SK-N-SH (cell line): ENCODE measurements around the gene ZNF442.
"Not testable (repeated sequence)": the region's sequence is repeated elsewhere in the genome, so short reads cannot be mapped to it uniquely, and the experiment has no call there.

ENCODE experiments used
- CTCF ChIP-seq: fragments of 200-600 bp; sonication (generic); IDR thresholded peaks from 2 replicates; pipeline ENCODE4 v1.6.1; 2017; ENCODE audit warnings: antibody characterized with exemption, mild to moderate bottlenecking, moderate library complexity
- EP300 ChIP-seq, 2 experiments: IDR thresholded peaks; 2 replicates each; pipeline versions ENCODE4 v1.4.0 to v1.6.1; 2012; ENCODE audit warnings: borderline replicate concordance in 1 of 2, low read depth in 1 of 2, low read length in 1 of 2
- EZH2phosphoT487 ChIP-seq: fragments of 200-600 bp; sonication (generic); IDR thresholded peaks from 2 replicates; pipeline ENCODE4 v1.6.1; 2017; ENCODE audit warnings: low read depth, mixed run types, mild to moderate bottlenecking, antibody characterized with exemption, moderate library complexity, borderline replicate concordance
- JUND ChIP-seq: IDR thresholded peaks from 2 replicates; pipeline ENCODE4 v1.4.0; 2012
- MXI1 ChIP-seq: IDR thresholded peaks from 2 replicates; pipeline ENCODE4 v1.6.1; 2012; ENCODE audit warnings: mild to moderate bottlenecking, low read depth, low read length, improper control_type of control experiment
- REST ChIP-seq: IDR thresholded peaks from 2 replicates; pipeline ENCODE4 v1.6.1; 2012; ENCODE audit warnings: mild to moderate bottlenecking, low read depth, low read length, moderate library complexity
- TCF12 ChIP-seq: IDR thresholded peaks from 2 replicates; pipeline ENCODE4 v1.4.0; 2012

- TF ChIP-seq CTCF; TCF12; EZH2phosphoT487; EP300 (IDR thresholded peaks at IDR 0.05; ENCODE audit: borderline replicate concordance in 1 of 2, low read depth in 1 of 2, low read length in 1 of 2); JUND; REST; MXI1: not testable (repeated sequence)
These were observed 3.2 kb downstream of the ZNF442 start for GRCh38 chr19:12362236-12362635.
